HG03565 (cell line): ENCODE measurements around the gene PNPLA5.

Source experiments
- ATAC-seq: cut with Tn5 transposase; IDR thresholded peaks from one replicate; pipeline ENCODE4 v1.9.1; 2021; ENCODE audit warnings: mild to moderate bottlenecking, moderate library complexity; ENCODE audit not compliant: unreplicated experiment

PNPLA5 gene

GRCh38 chr22:43901976-43902643 lies 10.3 kb upstream of the PNPLA5 start:
- no peak for ATAC-seq

DNA sequence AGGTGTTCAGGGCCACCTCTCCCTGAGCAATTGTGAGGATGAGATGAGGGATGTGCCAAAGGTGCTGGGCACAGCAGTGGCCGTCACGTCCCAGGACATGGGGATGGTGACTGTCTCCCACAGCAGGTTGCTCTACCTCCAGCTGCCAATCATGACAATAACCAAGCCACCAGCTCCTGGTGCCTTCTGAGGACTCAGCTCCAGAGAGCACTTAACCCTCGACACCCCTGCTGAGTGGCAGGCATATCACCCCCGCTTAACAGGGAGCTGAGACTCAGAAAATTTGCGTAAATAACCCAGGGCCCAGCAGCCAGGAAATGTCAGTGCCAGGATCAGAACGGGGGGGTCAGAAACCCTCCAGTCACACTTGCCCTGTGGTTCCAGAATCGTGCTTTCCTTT lies 8.4 kb upstream of the PNPLA5 start:
- no peak for ATAC-seq

- no peak for ATAC-seq
Observed at GRCh38 chr22:43897751-43898261, 6.0 kb upstream of the PNPLA5 start.

DNA sequence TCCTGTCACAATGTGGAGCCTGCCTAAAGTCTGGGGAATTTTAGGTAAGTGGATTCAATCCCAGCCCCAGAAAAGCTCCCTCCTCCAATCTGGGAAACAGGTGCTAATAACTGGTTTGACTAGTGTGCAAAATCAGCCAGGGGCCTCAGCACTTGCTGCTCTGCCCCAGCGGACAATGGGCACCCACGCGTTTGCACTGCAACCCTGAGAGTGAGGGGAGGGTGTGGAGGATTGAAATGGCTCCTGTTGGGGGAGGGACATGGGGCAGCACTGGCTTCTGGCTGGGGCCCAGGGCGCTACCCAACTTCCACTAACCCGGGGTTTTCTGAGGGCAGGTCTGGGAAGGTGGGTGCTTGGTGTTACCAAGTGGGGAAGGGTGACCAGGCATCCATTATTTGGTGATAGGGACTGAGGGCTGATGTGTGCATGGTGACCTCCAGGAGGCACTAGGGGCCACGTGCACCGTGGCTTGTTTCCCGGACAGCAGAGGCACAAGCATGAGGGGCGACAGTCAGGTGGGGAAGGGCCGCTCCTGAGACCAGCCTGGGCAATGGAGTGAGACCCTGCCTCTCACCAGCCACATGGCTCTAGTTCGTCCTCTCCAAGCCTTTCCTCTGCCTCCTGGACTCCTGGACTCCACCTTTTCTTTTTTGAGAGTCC lies 4.3 kb upstream of the PNPLA5 start:
- ATAC-seq, result no peak

DNA sequence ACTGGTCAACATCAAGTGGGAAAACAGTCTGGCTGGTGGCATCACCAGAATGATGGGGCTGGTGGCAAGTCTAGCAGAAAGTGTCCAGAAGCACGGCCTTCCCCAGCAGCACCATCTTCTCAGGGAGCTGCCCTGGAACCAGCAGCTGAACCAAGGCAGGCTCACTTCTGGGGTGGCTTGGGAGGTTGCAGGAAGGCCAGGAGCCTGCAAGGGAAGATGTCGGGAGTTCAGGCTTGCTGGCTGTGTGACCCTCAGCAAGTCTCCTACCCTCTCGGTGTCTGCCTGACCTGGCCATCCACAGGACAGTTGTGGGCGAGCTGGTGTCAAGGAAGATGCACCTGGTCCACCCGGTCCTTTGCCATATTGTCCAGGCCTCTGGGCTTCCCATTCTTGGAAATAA lies 2.3 kb upstream of the PNPLA5 start:
- no peak for ATAC-seq

GRCh38 chr22:43893266-43893665 lies 1.5 kb upstream of the PNPLA5 start:
- no peak for ATAC-seq

GRCh38 chr22:43892183-43892894 lies 526 bp upstream of the PNPLA5 start:
- ATAC-seq, result no peak

DNA sequence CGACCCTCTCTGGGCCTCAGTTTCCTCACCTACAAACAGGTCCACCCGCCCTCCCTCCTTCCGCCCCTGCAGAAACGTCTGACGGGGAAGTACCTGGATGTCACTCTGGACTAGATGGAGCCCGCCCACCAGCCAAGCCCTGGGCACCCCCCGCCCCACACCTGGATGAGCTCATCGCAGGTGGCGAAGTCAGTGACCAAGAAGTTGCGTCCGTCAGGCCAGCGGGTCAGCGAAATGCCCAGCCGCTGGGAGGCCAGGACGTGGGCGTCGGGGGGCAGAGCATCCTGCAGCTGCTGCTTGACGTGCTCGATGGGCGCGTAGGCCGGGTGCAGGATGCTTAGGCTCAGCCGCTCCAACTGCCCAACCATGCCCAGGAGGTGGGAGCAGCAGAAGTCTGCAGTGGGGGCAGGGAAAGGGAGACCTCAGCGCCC lies 897 bp downstream of the PNPLA5 start:
- ATAC-seq, result no peak

DNA sequence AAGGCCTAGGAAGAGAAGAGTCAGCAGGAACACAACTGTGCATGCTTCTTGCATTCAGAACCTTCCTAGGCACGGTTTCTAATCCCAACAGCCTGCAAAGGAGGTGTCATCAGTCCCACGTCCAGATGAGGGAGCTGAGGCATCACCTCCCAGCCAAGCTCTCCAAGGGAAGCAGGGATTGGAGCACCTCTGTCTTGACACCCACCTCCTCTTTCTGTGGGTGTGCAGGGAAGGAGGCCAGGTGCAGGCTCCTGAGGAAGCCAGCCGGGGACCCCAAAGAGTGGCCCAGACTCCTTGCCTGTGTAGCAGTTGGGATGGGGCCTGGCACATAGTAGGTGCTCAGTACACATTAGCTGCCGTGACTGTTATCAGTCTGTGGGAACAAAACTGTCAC lies 2.0 kb downstream of the PNPLA5 start:
- ATAC-seq, result no peak

GRCh38 chr22:43889201-43889859 lies 2.5 kb downstream of the PNPLA5 start:
- ATAC-seq, result no peak

DNA sequence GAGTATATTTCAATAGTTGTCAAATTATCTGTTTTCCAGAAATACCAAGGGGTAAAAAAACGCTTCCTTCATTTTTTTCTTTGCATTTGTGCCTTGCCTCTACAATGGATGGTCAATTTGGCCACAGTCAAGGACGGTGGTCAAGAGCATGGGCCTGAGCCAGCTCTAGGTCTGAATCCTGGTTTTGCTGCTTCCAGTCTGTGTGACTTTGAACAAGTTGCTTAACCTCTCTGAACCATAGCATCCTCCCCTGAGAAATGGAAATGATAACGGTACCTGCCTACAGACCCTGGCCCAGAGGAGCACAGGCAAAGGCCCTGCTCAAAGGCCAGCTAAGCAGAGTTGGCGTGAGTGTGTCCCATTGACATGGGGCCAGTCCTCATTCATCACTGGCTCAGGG lies 3.1 kb downstream of the PNPLA5 start:
- ATAC-seq, result no peak

- ATAC-seq, result no peak
Observed at GRCh38 chr22:43887391-43887790, 4.4 kb downstream of the PNPLA5 start.

DNA sequence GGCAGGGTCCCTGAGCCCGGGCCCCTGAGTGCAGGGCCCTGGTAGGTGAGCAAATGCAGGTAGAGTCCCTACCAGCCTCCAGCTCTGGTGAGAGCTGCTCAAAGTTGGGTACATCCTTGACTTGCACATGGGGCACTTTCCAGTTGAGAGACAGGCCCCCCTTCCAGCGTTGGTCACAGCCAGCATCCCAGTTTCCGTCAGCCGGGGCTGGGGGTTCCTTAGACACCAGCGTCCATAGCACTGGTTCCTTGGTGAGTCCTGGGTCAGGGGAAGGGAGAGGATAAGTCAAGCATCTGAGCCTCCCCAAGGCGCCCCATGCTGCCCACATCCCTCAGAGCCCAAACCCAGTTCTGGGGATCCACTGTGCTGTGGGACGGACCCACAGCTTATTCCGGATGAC lies 5.6 kb downstream of the PNPLA5 start:
- ATAC-seq, result no peak

DNA sequence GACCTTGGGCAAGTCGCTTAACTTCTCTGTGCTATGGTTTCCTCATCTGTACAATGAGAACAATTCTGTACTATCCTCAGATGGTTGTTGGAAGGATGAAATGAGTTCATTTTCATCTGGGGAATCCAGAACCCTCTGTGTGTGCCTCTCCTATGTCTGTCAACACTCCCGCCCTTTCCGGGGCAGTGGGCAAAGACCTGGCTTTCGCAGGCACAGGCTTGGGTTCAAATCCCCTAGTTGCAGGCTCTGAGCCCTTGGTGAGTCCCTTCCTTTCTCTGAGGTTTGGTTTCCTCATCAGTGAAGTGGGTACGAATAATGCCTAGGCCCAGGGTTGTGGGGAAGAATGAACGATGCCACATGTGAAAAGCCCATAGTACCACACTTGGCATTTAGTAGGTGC lies 6.0 kb downstream of the PNPLA5 start:
- ATAC-seq, result no peak

GRCh38 chr22:43885319-43885671 lies 6.5 kb downstream of the PNPLA5 start:
- ATAC-seq, result no peak

DNA sequence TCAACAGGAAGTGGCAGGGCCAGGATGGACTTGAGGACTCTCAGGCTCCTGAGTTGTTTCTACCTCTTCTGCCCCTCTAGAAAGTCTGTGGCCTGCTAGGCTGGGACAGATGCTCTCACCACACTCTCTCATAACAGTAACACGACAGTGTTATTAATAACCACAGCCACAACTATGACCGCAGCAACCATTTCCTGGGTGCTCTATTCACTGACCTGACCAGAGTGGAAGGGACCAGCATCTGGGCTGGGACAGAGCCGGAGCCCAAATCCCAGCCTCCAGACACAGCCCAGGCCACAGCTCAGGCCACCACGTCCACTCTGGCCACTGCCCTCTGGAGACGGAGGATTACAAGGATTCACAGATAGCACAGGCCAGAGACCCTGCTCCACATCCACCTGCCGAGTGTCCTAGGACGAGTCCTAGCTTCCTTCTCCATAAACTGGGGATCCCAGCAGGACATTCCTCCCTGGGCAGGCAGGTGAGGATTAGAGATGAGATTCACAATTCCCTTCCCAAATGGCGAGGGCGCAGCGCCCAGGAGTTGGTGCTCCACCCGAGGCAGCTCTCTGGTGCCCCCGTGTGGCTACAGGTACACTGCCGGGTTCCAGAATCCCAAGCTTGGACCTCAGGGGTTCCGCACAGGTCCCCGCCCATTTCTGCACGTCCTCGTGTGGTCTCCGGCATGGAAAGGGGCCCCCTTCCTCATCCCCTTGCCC lies 7.1 kb downstream of the PNPLA5 start:
- ATAC-seq, result peak; percentile 51

DNA sequence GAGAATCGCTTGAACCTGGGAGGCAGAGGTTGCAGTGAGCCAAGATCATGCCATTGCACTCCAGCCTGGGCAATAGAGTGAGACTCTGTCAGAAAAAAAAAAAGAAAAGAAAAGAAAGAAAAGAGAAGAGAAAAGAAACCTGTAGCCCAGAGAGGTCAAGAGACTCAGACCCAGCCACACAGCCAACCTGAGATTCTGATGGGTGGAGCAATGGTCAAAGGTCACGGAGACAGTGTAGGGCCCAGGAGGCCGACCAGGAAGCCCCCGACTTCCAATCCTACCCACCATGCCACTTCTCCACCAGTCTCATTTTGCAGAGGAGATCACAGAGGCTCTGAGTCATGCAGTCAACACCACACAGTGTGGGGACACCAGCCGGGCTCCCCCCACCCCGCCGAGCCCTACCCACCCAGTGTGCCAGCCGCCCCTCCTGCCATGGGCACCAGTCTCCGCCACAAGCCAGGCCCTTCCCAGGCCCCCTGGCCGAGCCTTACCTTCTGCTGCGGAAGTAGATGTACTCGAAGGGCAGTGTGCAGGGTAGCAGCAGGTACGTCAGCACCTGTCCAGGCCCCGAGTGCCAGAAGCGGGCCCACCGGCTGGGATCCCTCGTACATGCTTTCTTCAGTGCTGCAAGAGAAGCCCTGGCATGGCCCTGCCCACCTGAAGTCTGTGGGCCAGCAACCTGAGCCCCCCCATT lies 7.9 kb downstream of the PNPLA5 start:
- no peak for ATAC-seq

DNA sequence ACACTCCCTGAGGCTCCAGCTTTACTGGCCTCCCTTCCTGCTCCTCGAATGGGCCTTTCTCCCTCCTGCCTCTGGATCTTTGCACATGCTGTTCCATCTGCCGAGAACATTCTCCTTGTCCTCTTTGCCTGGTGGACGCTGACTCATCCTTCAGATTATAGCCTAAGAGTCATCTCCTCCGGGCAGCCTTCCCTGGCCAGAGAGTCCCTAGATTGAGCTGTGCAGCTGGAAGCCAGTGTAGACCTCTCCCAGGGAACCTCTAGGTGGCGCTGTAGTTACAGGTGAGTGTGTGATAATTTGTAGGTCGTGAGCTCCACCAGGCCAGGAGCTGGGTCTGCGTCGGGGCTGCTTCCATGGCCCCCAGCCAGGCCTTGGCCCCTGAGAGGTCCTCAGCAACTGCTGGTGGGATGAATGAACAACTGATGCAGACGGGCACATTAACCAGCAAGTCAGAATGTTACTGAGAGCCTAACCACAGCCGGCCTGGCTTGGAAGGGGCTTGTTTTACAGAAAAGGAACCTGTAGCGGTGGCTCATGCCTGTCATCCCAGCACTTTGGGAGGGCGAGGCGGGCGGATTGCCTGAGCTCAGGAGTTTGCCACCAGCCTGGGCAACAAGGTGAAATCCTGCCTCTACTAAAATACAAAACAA lies 8.7 kb downstream of the PNPLA5 start:
- ATAC-seq, result no peak

DNA sequence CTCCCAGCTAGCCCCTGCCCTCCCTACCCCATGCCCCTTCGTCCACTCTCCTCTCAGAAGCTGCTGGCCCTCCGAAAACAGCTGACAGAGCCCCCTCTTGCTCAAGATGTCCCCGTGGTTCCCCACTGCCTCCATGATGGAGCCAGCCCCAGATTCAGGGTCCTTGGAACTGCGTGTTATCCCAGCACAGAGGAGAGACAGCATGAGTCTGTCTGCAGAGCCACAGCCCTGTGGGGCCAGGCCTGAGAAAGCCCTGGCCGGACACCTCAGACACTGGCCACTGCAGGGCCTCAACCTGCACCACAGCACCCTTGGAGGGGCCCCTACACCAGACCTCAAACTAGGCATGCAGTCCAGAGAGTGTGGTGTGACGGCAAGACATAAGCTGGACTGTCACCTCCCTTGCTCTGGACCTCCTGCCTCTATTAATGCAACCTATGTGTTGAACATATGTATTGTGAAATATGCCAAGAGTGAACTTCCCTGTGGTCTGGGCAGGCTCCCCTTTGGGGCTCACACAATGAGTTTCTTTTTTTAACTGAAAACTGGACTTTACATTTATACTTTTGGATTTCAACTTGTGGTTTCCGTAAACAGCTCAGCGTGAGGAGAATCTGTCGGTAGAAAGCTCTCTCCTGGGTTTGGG lies 9.6 kb downstream of the PNPLA5 start:
- no peak for ATAC-seq
